Central memory CD4-positive, alpha-beta T cell (primary cell): Measurements from ENCODE around the gene KCNB1.

ENCODE experiments used
- DNase-seq: peaks from one replicate; pipeline ENCODE4 v3.0.0; 2022

Gene KCNB1

GRCh38 chr20:49405696-49406095 is 76.8 kb downstream of the KCNB1 start:
- no peak for DNase-seq

- no peak for DNase-seq
Observed at GRCh38 chr20:49405062-49405683, 77.3 kb downstream of the KCNB1 start.

GRCh38 chr20:49404461-49404860 is 78.0 kb downstream of the KCNB1 start:
- no peak for DNase-seq

GRCh38 chr20:49403911-49404310 is 78.6 kb downstream of the KCNB1 start:
- DNase-seq, result no peak

GRCh38 chr20:49403012-49403411 is 79.5 kb downstream of the KCNB1 start:
- no peak for DNase-seq

- DNase-seq, result no peak
Observed at GRCh38 chr20:49400904-49401303, 81.6 kb downstream of the KCNB1 start.

- no peak for DNase-seq
Observed at GRCh38 chr20:49400410-49400809, 82.1 kb downstream of the KCNB1 start.

GRCh38 chr20:49399329-49399728 is 83.1 kb downstream of the KCNB1 start:
- no peak for DNase-seq

GRCh38 chr20:49398401-49399144 is 83.9 kb downstream of the KCNB1 start:
- no peak for DNase-seq

- DNase-seq, result no peak
Observed at GRCh38 chr20:49397525-49397924, 84.9 kb downstream of the KCNB1 start.

GRCh38 chr20:49396230-49396629 is 86.2 kb downstream of the KCNB1 start:
- DNase-seq, result no peak

GRCh38 chr20:49395659-49396058 is 86.8 kb downstream of the KCNB1 start:
- no peak for DNase-seq

- DNase-seq, result no peak
Observed at GRCh38 chr20:49395183-49395582, 87.3 kb downstream of the KCNB1 start.

GRCh38 chr20:49394757-49395156 is 87.7 kb downstream of the KCNB1 start:
- no peak for DNase-seq

- no peak for DNase-seq
Observed at GRCh38 chr20:49394264-49394663, 88.2 kb downstream of the KCNB1 start.

GRCh38 chr20:49393803-49394202 is 88.7 kb downstream of the KCNB1 start:
- DNase-seq, result no peak

GRCh38 chr20:49392745-49393144 is 89.7 kb downstream of the KCNB1 start:
- DNase-seq, result no peak

- DNase-seq, result no peak
Observed at GRCh38 chr20:49391404-49392245, 90.8 kb downstream of the KCNB1 start.

GRCh38 chr20:49389854-49390253 is 92.6 kb downstream of the KCNB1 start:
- DNase-seq, result no peak

GRCh38 chr20:49388744-49389143 is 93.7 kb downstream of the KCNB1 start:
- DNase-seq, result no peak

GRCh38 chr20:49387581-49387939 is 94.9 kb downstream of the KCNB1 start:
- DNase-seq, result no peak

GRCh38 chr20:49386848-49387580 is 95.5 kb downstream of the KCNB1 start:
- no peak for DNase-seq

- no peak for DNase-seq
Observed at GRCh38 chr20:49385465-49385864, 97.0 kb downstream of the KCNB1 start.
